Thyroid gland (tissue), 4 donors: ENCODE measurements around the gene MRPL38.
A peak's percentile ranks its signal among the peaks of the same experiment; 100 is the strongest.

ENCODE experiments used
- CTCF ChIP-seq, 6 experiments: fragments of 200-600 bp in 3 of 6; fragments of 450-650 bp in 3 of 6; sonication (generic) in 3 of 6; IDR thresholded peaks; one replicate each; pipeline ENCODE4 v1.5.1; 2016 to 2019; ENCODE audit warnings: antibody characterized with exemption in 6 of 6, mild to moderate bottlenecking in 2 of 6, inconsistent platforms in 1 of 6, moderate library complexity in 1 of 6
- POLR2A ChIP-seq, 2 donors: fragments of 450-650 bp; IDR thresholded peaks; one replicate each; pipeline ENCODE4 v1.6.1; 2017; ENCODE audit warnings: antibody characterized with exemption in 2 of 2, mild to moderate bottlenecking in 2 of 2, moderate library complexity in 1 of 2

- TF ChIP-seq CTCF (IDR thresholded peaks at IDR 0.05) (no peak), POLR2A (IDR thresholded peaks at IDR 0.05) (peak in 1 of 2 donors; percentile 6)
These were observed 5.2 kb upstream of the MRPL38 start for GRCh38 chr17:75909812-75910274.
